A673 (cell line): ENCODE data around the gene VAT1.

ENCODE experiments used
- CTCF ChIP-seq: fragments of 300-800, 200-600 bp; sonication (generic); conservative IDR thresholded peaks from 2 replicates; pipeline ENCODE4 v1.5.1; 2017; ENCODE audit warnings: low read depth, mild to moderate bottlenecking, antibody characterized with exemption, low read length, moderate library complexity, mixed read lengths
- EZH2 ChIP-seq: fragments of 200-600 bp; sonication (generic); IDR thresholded peaks from 2 replicates; pipeline ENCODE4 v1.6.1; 2017; ENCODE audit warnings: borderline replicate concordance, low read depth, mild to moderate bottlenecking, mixed read lengths, antibody characterized with exemption, low read length; ENCODE audit not compliant: poor library complexity, severe bottlenecking

- no peak for TF ChIP-seq CTCF
- TF ChIP-seq EZH2, result no peak
These were observed 54.3 kb downstream of the VAT1 start for GRCh38 chr17:42967925-42968324.
